ENCODE results near the gene CDR2. TPM values are rescaled to one million over a fixed set of nuclear protein-coding genes. Genes with fewer than 3 reads are reported as not detected.

CDR2 gene
- total and polyA plus RNA-seq, 2 donors (not counting 1 experiment from before 2014, with no cell fraction given): 8.0 to 11.3 TPM

DNA sequence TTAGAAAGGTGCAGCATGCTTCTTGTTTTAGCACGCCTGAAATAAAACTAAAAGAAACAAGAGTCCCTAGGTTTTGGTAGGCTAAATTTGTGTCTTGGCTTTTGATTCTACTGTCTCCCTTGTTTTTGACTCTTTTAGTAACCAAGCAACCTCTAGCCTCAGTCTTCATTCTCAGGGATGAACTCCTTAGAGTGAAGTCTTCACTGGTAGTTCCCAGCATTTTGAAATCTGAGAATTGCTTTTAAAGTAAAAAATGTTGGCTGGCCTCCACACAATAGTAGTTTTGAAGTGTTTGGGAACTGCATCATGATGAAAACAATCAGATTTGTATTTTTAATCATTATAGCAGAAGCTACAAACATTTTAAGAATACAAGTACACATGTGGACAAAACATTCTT lies 6.1 kb upstream of the CDR2 start:
- POLR2A ChIA-PET: no interaction called here
- Histone ChIP-seq H3K27me3 (replicated peaks in 1 of 4; ENCODE audit: control extremely low read depth in 1 of 4, control insufficient read depth in 3 of 4, insufficient read depth in 4 of 4, low read length in 3 of 4) (no peaks in the 10 kb centered on the region), H3K4me2 (replicated peaks; ENCODE audit: low read depth, low read length, poor library complexity, severe bottlenecking) (no peak overlapping the region), H3K27ac (ENCODE audit: low read length in 2 of 2) (no peak overlapping the region), H3K4me1 (ENCODE audit: control insufficient read depth in 2 of 2, insufficient read depth in 2 of 2, low read length in 2 of 2) (peaks cover 0 to under 1% of the 10 kb centered on the region in 2 donors), H2AFZ (ENCODE audit: insufficient read depth, low read depth, low read length, poor library complexity, severe bottlenecking) (no peak overlapping the region), H3K36me3 (replicated peaks in 1 of 2; ENCODE audit: control extremely low read depth in 1 of 2, control insufficient read depth in 1 of 2, extremely low read depth in 1 of 2, insufficient read depth in 2 of 2, low read length in 1 of 2) (no peaks in the 10 kb centered on the region), H3K9ac (ENCODE audit: low read length) (no peak overlapping the region), H4K20me1 (ENCODE audit: control insufficient read depth, insufficient read depth, low read length, poor library complexity, severe bottlenecking) (no peaks in the 10 kb centered on the region), H3K4me3 (ENCODE audit: control extremely low read depth in 1 of 5, extremely low read depth in 1 of 5, insufficient read depth in 1 of 5, low read depth in 2 of 5, low read length in 4 of 5) (no peak overlapping the region), H3K79me2 (ENCODE audit: control insufficient read depth, insufficient read depth, low read length) (no peaks in the 10 kb centered on the region), H3K9me3 (ENCODE audit: control extremely low read depth in 1 of 3, control insufficient read depth in 2 of 3, insufficient read depth in 1 of 3, low read length in 2 of 3) (no peaks in the 10 kb centered on the region)
- DNase-seq (no peak), ATAC-seq (ENCODE audit: low read depth) (no peak)
- no peaks in the 10 kb centered on the region for H3K9me3 Mint-ChIP-seq (ENCODE audit: insufficient read depth)
- no CpG with 5 or more reads among the region's 1 CpG for WGBS (ENCODE audit: insufficient coverage)
- TF ChIP-seq, protein P1, sequence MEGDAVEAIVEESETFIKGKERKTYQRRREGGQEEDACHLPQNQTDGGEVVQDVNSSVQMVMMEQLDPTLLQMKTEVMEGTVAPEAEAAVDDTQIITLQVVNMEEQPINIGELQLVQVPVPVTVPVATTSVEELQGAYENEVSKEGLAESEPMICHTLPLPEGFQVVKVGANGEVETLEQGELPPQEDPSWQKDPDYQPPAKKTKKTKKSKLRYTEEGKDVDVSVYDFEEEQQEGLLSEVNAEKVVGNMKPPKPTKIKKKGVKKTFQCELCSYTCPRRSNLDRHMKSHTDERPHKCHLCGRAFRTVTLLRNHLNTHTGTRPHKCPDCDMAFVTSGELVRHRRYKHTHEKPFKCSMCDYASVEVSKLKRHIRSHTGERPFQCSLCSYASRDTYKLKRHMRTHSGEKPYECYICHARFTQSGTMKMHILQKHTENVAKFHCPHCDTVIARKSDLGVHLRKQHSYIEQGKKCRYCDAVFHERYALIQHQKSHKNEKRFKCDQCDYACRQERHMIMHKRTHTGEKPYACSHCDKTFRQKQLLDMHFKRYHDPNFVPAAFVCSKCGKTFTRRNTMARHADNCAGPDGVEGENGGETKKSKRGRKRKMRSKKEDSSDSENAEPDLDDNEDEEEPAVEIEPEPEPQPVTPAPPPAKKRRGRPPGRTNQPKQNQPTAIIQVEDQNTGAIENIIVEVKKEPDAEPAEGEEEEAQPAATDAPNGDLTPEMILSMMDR (IDR thresholded peaks at IDR 0.05): no peak
- no peak for TF ChIP-seq EZH2 (IDR thresholded peaks at IDR 0.05; ENCODE audit: borderline replicate concordance, insufficient read depth, low read depth, low read length, poor library complexity, severe bottlenecking)
- intact Hi-C loops (cut with micrococcal nuclease): no loop called here
- no peaks in the 10 kb centered on the region for H3K4me1 Mint-ChIP-seq
- H3K4me3 Mint-ChIP-seq: no peak overlapping the region
- CTCF ChIA-PET: interaction anchor here (0.9 kb wide), 1 partner anchor 11 kb away, joined by 3 read pairs; no protein-coding TSS in a partner anchor
- H3K27ac Mint-ChIP-seq: no peak overlapping the region
- H3K27me3 Mint-ChIP-seq: no peaks in the 10 kb centered on the region

DNA sequence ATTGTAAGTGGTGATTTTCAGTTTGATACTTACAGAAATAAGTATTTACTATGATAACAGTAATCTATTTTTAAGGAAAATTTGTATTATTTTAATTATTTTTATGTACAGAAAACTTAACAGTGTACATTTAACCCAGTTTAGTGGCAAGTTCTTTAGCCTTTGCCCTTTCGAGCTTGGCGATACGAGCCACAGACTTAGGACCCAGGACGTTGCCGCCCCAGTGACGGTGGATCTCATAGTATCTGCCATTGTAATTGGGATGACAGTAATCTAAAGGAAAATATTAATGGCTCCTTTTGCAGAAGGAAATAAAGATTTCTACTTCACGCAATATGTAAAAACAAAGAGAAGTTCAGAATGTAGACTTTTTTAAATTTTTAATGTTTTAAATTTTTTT lies 5.2 kb upstream of the CDR2 start:
- Mint-ChIP-seq H3K4me1 (peaks cover 6% of the 10 kb centered on the region), H3K27ac (no peak overlapping the region), H3K4me3 (no peak overlapping the region), H3K9me3 (ENCODE audit: insufficient read depth) (no peaks in the 10 kb centered on the region), H3K27me3 (no peaks in the 10 kb centered on the region)
- Histone ChIP-seq H3K9ac (ENCODE audit: low read length) (no peak overlapping the region), H4K20me1 (ENCODE audit: control insufficient read depth, insufficient read depth, low read length, poor library complexity, severe bottlenecking) (no peaks in the 10 kb centered on the region), H3K9me3 (ENCODE audit: control extremely low read depth in 1 of 3, control insufficient read depth in 2 of 3, insufficient read depth in 1 of 3, low read length in 2 of 3) (no peaks in the 10 kb centered on the region), H2AFZ (ENCODE audit: insufficient read depth, low read depth, low read length, poor library complexity, severe bottlenecking) (no peak overlapping the region), H3K27me3 (replicated peaks in 1 of 4; ENCODE audit: control extremely low read depth in 1 of 4, control insufficient read depth in 3 of 4, insufficient read depth in 4 of 4, low read length in 3 of 4) (no peaks in the 10 kb centered on the region), H3K36me3 (replicated peaks in 1 of 2; ENCODE audit: control extremely low read depth in 1 of 2, control insufficient read depth in 1 of 2, extremely low read depth in 1 of 2, insufficient read depth in 2 of 2, low read length in 1 of 2) (no peaks in the 10 kb centered on the region), H3K4me3 (ENCODE audit: control extremely low read depth in 1 of 5, extremely low read depth in 1 of 5, insufficient read depth in 1 of 5, low read depth in 2 of 5, low read length in 4 of 5) (no peak overlapping the region), H3K79me2 (ENCODE audit: control insufficient read depth, insufficient read depth, low read length) (no peaks in the 10 kb centered on the region), H3K4me2 (replicated peaks; ENCODE audit: low read depth, low read length, poor library complexity, severe bottlenecking) (no peak overlapping the region), H3K27ac (ENCODE audit: low read length in 2 of 2) (no peak overlapping the region), H3K4me1 (ENCODE audit: control insufficient read depth in 2 of 2, insufficient read depth in 2 of 2, low read length in 2 of 2) (peaks cover 6% of the 10 kb centered on the region in 2 donors)
- DNase-seq (no peak), ATAC-seq (ENCODE audit: low read depth) (no peak)
- CTCF ChIA-PET: no interaction called here
- no peak for TF ChIP-seq EZH2 (IDR thresholded peaks at IDR 0.05; ENCODE audit: borderline replicate concordance, insufficient read depth, low read depth, low read length, poor library complexity, severe bottlenecking)
- TF ChIP-seq, protein P1 (IDR thresholded peaks at IDR 0.05): no peak
- 100% methylated on average over 1 of the region's 7 CpGs for WGBS (ENCODE audit: insufficient coverage)
- intact Hi-C loops (cut with micrococcal nuclease): no loop called here
- POLR2A ChIA-PET: no interaction called here
